K562 (cell line): Measurements from ENCODE around the gene CHD5. TPM values are rescaled to one million over a fixed set of nuclear protein-coding genes. Genes with fewer than 3 reads are reported as not detected.

Experiments
- ATAC-seq: fragments of 200-7000 bp; cut with Tn5 transposase; 3 replicates; pipeline ENCODE4 v1.9.1; 2020; ENCODE audit warnings: moderate library complexity
- BruUV-seq: library from RNA; stranded (reverse); fragments of 400-500 nt; replicated peaks from 2 replicates; lab custom pipeline; 2021; lab: Mats Ljungman, UMichigan
- CTCF ChIA-PET: fragments of 300-600 bp; formaldehyde crosslinking; extraction: SDS; loops from one replicate; lab custom pipeline; 2021; ENCODE audit warnings: low intra/inter-chr PET ratio; lab: Yijun Ruan, JAX
- POLR2A ChIA-PET: fragments of 300-600, 350-650 bp; sonication (Branson Sonifier 250); formaldehyde crosslinking; extraction: SDS; loops from one replicate; lab custom pipeline; 2021; ENCODE audit warnings: antibody characterized with exemption, inconsistent platforms; lab: Yijun Ruan, JAX
- DNase-seq, 4 experiments: peaks; one replicate each; pipeline versions ENCODE4 v3.0.0 to v3.0.0-alpha.2; 2011 to 2018; ENCODE audit warnings: low spot score in 3 of 4, mixed read lengths in 3 of 4; ENCODE audit errors: extremely low read depth in 1 of 4
- FAIRE-seq: peaks from 2 replicates; lab custom pipeline; 2011; peaks lifted over from hg19 to GRCh38; lab: Jason Lieb, UNC
- H2AFZ ChIP-seq: 2 replicates; pipeline ENCODE4 v1.6.0; 2011; ENCODE audit warnings: low read depth, low read length, control low read depth, inconsistent platforms
- H3K27ac ChIP-seq: fragments of 200-600 bp; 3 replicates; pipeline ENCODE4 v1.8.0; 2011; ENCODE audit warnings: low read depth, mild to moderate bottlenecking, control low read depth, inconsistent platforms, low read length, moderate library complexity, mixed read lengths; ENCODE audit errors: extremely low read depth
- H3K27me3 ChIP-seq, 2 experiments: fragments of 300-600 bp in 1 of 2; 2 replicates in 1 of 2; 3 replicates in 1 of 2; pipeline versions ENCODE4 v1.6.0 to v1.8.0; 2011; ENCODE audit warnings: inconsistent platforms in 2 of 2, low read length in 2 of 2, mild to moderate bottlenecking in 1 of 2, mixed read lengths in 1 of 2, moderate library complexity in 1 of 2; ENCODE audit not compliant: control insufficient read depth in 2 of 2, insufficient read depth in 2 of 2
- H3K36me3 ChIP-seq: fragments of 300-600 bp; 3 replicates; pipeline ENCODE4 v1.8.0; 2011; ENCODE audit warnings: mild to moderate bottlenecking, low read length, inconsistent platforms; ENCODE audit not compliant: control insufficient read depth, insufficient read depth
- H3K4me1 ChIP-seq, 2 experiments: fragments of 200-600 bp in 1 of 2; replicated peaks in 1 of 2; 2 replicates in 1 of 2; 3 replicates in 1 of 2; pipeline versions ENCODE4 v1.5.1 to v1.8.0; 2011; ENCODE audit warnings: inconsistent platforms in 2 of 2, low read length in 2 of 2, mild to moderate bottlenecking in 1 of 2, mixed read lengths in 1 of 2, moderate library complexity in 1 of 2; ENCODE audit not compliant: control insufficient read depth in 2 of 2, insufficient read depth in 2 of 2
- H3K4me2 ChIP-seq: 2 replicates; pipeline ENCODE4 v1.6.1; 2011; ENCODE audit warnings: low read length, control low read depth, inconsistent platforms, mixed read lengths; ENCODE audit not compliant: insufficient read depth
- H3K4me3 ChIP-seq: fragments of 200-600 bp; sonication (generic), shearing (Covaris generic); 2 replicates; pipeline ENCODE4 v1.5.1; 2016; ENCODE audit warnings: control low read depth, inconsistent platforms
- H3K79me2 ChIP-seq: fragments of 200-600 bp; 3 replicates; pipeline ENCODE4 v1.8.0; 2011; ENCODE audit warnings: low read length, inconsistent platforms; ENCODE audit not compliant: control insufficient read depth, insufficient read depth
- H3K9ac ChIP-seq, 2 experiments: 2 replicates each; pipeline versions ENCODE4 v1.6.0 to v1.6.1; 2011; ENCODE audit warnings: low read depth in 2 of 2, low read length in 2 of 2, control low read depth in 1 of 2, inconsistent platforms in 1 of 2, mild to moderate bottlenecking in 1 of 2, mixed read lengths in 1 of 2; ENCODE audit not compliant: insufficient read depth in 1 of 2
- H3K9me1 ChIP-seq: one replicate; pipeline ENCODE4 v1.6.0; 2011; ENCODE audit warnings: inconsistent platforms, mild to moderate bottlenecking, low read length, moderate library complexity; ENCODE audit not compliant: control insufficient read depth, insufficient read depth
- H3K9me3 ChIP-seq: replicated peaks from 2 replicates; pipeline ENCODE4 v1.5.1; 2011; ENCODE audit warnings: low read depth, low read length, inconsistent platforms; ENCODE audit not compliant: control insufficient read depth, insufficient read depth
- H4K20me1 ChIP-seq: replicated peaks from 2 replicates; pipeline ENCODE4 v1.6.1; 2011; ENCODE audit warnings: low read length, inconsistent platforms, mixed read lengths; ENCODE audit not compliant: control insufficient read depth, insufficient read depth
- FOSL1 ChIP-seq: fragments of 200-800 bp; sonication (Bioruptor generic); conservative IDR thresholded peaks from 2 replicates; pipeline ENCODE4 v1.6.1; 2016; ENCODE audit warnings: missing genetic modification characterization, missing compliant biosample characterization
- HNRNPK ChIP-seq: fragments of 200-400 bp; formaldehyde crosslinking; IDR thresholded peaks from one replicate; pipeline ENCODE4 v1.6.1; 2018; ENCODE audit warnings: mild to moderate bottlenecking, low read depth, low read length; ENCODE audit not compliant: poor library complexity, severe bottlenecking
- HNRNPL ChIP-seq: fragments of 200-400 bp; formaldehyde crosslinking; IDR thresholded peaks from 2 replicates; pipeline ENCODE4 v1.6.1; 2017; ENCODE audit warnings: low read depth, mild to moderate bottlenecking, low read length
- WGBS: fragments of 100-300 bp; shearing (Covaris generic); methylation state at CpG from one replicate; pipeline ENCODE4 v1.1.6; 2016; ENCODE audit warnings: low coverage, mixed read lengths; ENCODE audit not compliant: insufficient coverage; ENCODE audit errors: missing lambda C conversion rate; 5-methylcytosine and 5-hydroxymethylcytosine counted together
- in situ Hi-C: fragments of 300-500 bp; cut with MboI; formaldehyde crosslinking; loops from 4 replicates; pipeline ENCODE4 v1.15.0; 2018; ENCODE audit warnings: inconsistent platforms, mixed read lengths
- intact Hi-C: fragments of 100-400 bp; cut with micrococcal nuclease; formaldehyde crosslinking; loops from 2 replicates; pipeline ENCODE4 v1.14.2; 2022
- polyA plus RNA-seq, 8 experiments: library from polyadenylated mRNA; depleted of rRNA in 4 of 8; stranded (reverse) in 5 of 8; unstranded in 3 of 8; fragments of >200 nt; fragmentation: Nextera tagmentation in 2 of 8; fragmentation: Illumina TruSeq in 1 of 8; extraction: Ambion mirVana in 2 of 8; extraction: Trizol in 1 of 8; gene quantifications; 2 replicates each; pipeline versions ENCODE4 v1.2.1 to v1.2.3, GENCODE V29; 2011 to 2014; ENCODE audit warnings: inconsistent platforms in 1 of 8, missing spikeins in 1 of 8
- total RNA-seq, 7 experiments: library from RNA; depleted of rRNA in 6 of 7; stranded (reverse); fragments of >200 nt in 6 of 7; fragmentation: Illumina TruSeq in 2 of 7; extraction: Trizol in 2 of 7; gene quantifications; 2 replicates each; pipeline versions ENCODE4 v1.2.1 to v1.2.3, GENCODE V29; 2011 to 2021; ENCODE audit warnings: low replicate concordance in 1 of 7
- TF ChIP-seq, protein P1 (sequence below), 2 experiments: IDR thresholded peaks; 2 replicates each; pipeline ENCODE4 v1.6.1; 2011; ENCODE audit warnings: borderline replicate concordance in 1 of 2, control low read depth in 1 of 2, low read depth in 1 of 2, low read length in 1 of 2, mild to moderate bottlenecking in 1 of 2, mixed read lengths in 1 of 2, moderate library complexity in 1 of 2; ENCODE audit not compliant: insufficient read depth in 1 of 2, insufficient read length in 1 of 2, poor library complexity in 1 of 2, severe bottlenecking in 1 of 2; ENCODE audit errors: extremely low read depth in 1 of 2

The CHD5 gene
- total and polyA plus RNA-seq, 9 of the 15 experiments (the other 6 are each of a cell fraction or from before 2014, with no cell fraction given) = 0.03 to 0.52 (median 0.11) TPM; not detected in 2

- no peak for FAIRE-seq
Observed at GRCh38 chr1:6206520-6206855, 26.4 kb upstream of the CHD5 start.

More at GRCh38 chr1:6206520-6206855, 26.4 kb upstream of the CHD5 start:
- no TSS peak for BruUV-seq
- peak overlapping the region; percentile 86; the same call in 2 of the 3 replicates for H3K27ac ChIP-seq
- H3K9me3 ChIP-seq = no peaks in the 10 kb centered on the region
- peaks cover 14 to 79% of the 10 kb centered on the region in 2 experiments; a peak in 4 of 5 replicates for H3K4me1 ChIP-seq
- peaks cover 4% of the 10 kb centered on the region for H3K9me1 ChIP-seq
- peak overlapping the region; percentile 80 to 95 for H3K9ac ChIP-seq
- ATAC-seq (no peak), DNase-seq (no peak)
- TF ChIP-seq HNRNPK (peak; percentile 27), HNRNPL (0 out of 2 replicates have a peak, but pooled peaks have one; percentile 0), FOSL1 (tag) (no peak)
- TF ChIP-seq, protein P1, sequence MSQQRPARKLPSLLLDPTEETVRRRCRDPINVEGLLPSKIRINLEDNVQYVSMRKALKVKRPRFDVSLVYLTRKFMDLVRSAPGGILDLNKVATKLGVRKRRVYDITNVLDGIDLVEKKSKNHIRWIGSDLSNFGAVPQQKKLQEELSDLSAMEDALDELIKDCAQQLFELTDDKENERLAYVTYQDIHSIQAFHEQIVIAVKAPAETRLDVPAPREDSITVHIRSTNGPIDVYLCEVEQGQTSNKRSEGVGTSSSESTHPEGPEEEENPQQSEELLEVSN (IDR thresholded peaks at IDR 0.05; ENCODE audit: borderline replicate concordance in 1 of 2, extremely low read depth in 1 of 2, insufficient read depth in 1 of 2, insufficient read length in 1 of 2, low read depth in 1 of 2, low read length in 1 of 2, poor library complexity in 1 of 2, severe bottlenecking in 1 of 2) = peak in 1 of 2 experiments; percentile 9
- intact Hi-C loops (no loop called here), in situ Hi-C loops (no loop called here)
- H2AFZ ChIP-seq = peak overlapping the region; percentile 94
- H3K4me2 ChIP-seq = peak overlapping the region; percentile 85
- H3K36me3 ChIP-seq = peaks cover 30% of the 10 kb centered on the region; the same call in 2 of the 3 replicates
- WGBS = 57% methylated on average over 22 of the region's 25 CpGs
- H3K79me2 ChIP-seq = peaks cover 56% of the 10 kb centered on the region
- peak overlapping the region; percentile 62 for H3K4me3 ChIP-seq
- H3K27me3 ChIP-seq = no peaks in the 10 kb centered on the region
- POLR2A ChIA-PET = interaction anchor here (0.6 to 1.7 kb wide), 8 partner anchors 14 to 169 kb away, joined by 3 to 10 read pairs (median 3); partner anchors contain the start of gene ICMT
- CTCF ChIA-PET = no interaction called here
- no peaks in the 10 kb centered on the region for H4K20me1 ChIP-seq
